ENCODE results near the gene SRRM5. TPM values are rescaled to one million over a fixed set of nuclear protein-coding genes. Genes with fewer than 3 reads are reported as not detected.
"Not testable (repeated sequence)": the region's sequence is repeated elsewhere in the genome, so short reads cannot be mapped to it uniquely, and the experiment has no call there.

The SRRM5 gene
- total RNA-seq, 1 donor from 2014 or later: 0.38 TPM

GRCh38 chr19:43589678-43590077 is 22.2 kb upstream of the SRRM5 start:
- no peak for DNase-seq (ENCODE audit: low spot score)
- intact Hi-C loops (cut with DNase I): no loop called here

DNA sequence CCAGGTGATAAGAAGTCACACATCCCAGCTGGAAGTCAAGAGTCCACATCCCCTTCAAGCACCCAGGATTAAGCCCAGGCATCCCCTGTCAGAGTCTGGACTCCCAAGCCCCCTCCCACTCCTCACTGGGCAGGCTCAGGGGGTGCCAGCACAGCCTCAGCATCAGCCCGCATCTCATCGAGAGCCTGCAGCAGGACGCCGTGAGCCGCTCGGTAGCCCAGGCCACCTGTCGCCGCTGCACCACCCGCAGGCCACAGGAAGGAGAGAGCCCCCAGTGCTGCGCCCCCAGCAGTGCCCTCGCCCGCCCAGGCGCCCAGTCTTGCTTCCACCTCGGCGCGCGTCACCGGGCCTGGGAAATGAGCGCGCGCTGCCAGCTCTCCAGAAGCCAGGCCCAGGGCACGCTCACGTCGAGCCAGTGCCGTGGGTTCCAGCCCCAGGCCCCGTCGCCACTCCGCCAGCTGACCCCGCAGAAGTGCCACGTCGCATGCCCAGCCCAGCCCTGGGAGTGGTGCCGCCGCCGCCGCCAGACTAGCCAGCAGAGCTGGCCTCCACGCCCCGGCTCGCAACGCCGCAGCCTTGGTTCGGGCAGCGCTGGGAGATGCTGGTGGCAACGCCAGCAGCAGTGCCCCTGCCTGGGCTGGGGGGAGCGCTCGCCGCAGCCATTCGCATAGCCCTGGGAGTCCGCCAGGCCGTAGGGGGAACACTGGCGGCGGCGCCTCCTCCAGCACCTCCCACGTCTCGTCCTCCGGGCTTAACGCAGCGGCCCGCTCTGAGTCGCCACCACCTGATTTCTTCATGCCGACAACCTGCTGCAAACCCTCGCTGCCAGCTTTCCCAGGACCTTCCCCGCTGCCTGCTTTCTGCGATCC is 19.8 kb upstream of the SRRM5 start:
- intact Hi-C loops (cut with DNase I): no loop called here
- no peak for DNase-seq (ENCODE audit: low spot score)

DNA sequence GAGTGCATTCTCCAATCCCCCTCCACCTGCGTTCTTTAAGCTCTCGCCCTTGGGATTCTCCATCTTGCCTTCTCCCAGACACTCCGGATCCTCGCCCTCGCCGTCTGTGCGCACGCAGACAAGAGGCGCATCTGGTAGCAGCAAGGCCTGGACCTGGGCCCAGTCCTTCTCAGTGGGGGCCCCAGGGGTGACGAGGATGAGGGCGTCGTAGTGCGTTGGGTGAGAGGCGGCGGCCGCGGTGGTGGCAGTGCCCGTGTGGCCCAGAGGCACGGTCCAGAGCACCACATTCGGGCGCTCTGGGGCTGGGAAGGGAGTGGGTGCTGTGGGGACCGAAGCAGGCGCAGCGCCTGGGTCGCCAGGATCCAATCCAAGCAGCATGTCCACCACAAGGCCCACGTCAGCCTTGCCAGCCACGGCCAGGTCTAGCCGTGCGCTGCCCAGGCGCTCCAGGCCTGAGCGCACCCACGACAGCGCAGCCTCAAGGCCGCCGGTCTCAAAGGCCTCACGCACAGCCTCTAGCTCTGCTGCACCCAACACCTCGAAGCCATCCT is 19.0 kb upstream of the SRRM5 start:
- no peak for DNase-seq (ENCODE audit: low spot score)
- intact Hi-C loops (cut with DNase I): no loop called here

DNA sequence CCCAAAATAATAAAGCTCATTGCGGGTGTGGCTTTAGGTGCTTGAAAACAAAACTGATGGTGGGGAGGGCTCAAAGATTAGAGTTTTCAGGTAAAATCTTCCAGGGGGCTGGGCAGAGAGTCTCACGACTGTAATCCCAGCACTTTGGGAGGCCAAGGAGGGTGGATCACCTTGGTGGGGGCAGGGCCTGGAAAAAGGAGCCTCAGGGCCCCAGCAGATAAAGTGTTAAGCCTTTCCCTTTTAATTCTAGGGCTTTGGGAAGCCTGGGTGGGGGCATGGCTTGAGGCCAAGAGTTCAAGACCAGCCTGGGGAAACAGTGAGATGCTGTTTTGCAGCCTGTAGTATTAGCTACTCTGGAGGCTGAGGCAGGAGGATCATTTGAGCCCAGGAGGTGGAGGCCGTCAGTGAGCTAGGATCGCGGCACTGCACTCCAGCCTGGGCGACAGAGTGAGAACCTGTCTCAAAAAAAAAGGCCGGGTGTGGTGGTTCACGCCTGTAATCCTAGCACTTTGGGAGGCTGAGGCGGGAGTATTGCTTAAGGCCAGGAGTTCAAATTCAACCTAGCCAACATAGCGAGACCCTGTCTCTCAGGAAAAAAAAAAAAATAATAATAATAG is 17.7 kb upstream of the SRRM5 start:
- intact Hi-C loops (cut with DNase I): no loop called here
- DNase-seq (ENCODE audit: low spot score): no peak

DNA sequence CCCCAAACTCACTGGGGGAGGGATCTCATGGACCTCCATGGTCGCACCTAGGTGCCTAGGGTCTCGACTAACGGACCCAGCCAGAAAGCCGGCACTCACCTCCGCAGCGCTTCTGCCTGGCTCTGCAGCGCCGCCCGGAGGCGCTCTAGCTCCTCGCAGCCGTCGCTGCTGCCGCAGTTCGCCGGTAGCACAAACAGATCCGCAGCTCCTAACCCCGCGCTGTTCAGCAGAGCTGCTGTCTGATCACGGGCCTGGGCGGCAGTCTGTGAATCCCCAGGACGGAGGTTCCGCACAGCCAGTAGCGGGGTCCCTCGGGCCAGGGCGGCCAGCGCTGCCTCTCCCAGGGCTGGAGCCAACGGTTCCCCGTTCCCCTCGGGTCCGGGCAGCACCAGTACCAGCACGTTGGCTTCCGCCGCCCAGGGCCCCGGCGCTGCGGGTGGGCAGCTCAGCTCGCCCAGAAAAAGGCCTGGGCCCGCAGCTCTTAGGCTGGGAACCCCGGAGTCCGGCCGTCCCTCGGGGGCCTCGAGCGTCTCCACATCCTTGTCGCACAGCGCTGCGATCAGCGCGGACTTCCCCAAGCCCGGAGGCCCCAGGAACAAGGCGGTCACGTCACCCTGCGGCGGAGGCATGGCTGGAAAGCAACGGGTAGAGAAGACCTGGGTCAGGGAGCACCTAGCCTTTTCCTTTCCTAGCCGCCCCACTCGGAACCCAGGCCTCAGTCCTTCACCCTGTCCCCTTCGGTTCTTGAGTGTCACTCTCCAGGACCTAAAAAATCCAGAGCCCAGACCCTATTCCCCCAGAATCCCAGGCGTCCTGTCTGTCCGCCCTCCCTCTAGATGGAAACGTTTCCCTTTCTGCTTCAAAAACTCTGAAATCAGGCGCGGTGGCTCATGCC is 16.9 kb upstream of the SRRM5 start:
- intact Hi-C loops (cut with DNase I): no loop called here
- no peak for DNase-seq (ENCODE audit: low spot score)

GRCh38 chr19:43595605-43595998 is 16.3 kb upstream of the SRRM5 start:
- no peak for DNase-seq (ENCODE audit: low spot score)
- intact Hi-C loops (cut with DNase I): no loop called here

- intact Hi-C loops (cut with DNase I): loop anchor here (1.0 to 2.0 kb wide), 4 partner anchors 21 to 73 kb away; partner anchors contain the start of genes PINLYP, XRCC1 and ZNF428
- DNase-seq (ENCODE audit: low spot score): peak; percentile 100
Measured at GRCh38 chr19:43595999-43596841, 15.7 kb upstream of the SRRM5 start, which contains the start of the genes IRGQ and ZNF576. TSS of gene IRGQ (minus strand) at chr19:43596134. CDS start at chr19:43595338, 796 bp downstream. TSS of gene ZNF576 (plus strand) at chr19:43596595. CDS start at chr19:43597109, 514 bp downstream.

GRCh38 chr19:43596842-43597461 is 14.9 kb upstream of the SRRM5 start:
- intact Hi-C loops (cut with DNase I): loop anchor here (1.0 to 2.0 kb wide), 4 partner anchors 22 to 72 kb away; partner anchors contain the start of genes PINLYP, XRCC1 and ZNF428

DNA sequence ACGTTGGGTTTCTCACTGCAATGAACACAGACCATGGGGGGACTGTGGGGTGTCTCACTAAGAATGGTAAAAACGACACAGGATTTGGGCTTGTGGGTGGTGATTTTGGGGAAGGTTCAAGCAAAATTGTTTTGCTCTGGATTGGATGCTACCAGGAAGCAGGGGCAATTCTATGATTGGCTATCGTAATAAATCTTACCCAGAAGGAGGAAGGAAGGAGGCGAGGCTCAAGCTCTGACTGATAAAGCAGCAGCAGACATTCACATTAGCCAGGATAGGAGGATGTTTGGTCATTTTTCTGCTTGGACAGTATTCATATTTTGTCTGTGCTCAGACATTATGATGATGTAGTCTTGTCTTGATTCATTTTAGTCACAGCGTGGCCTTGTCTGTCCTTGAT is 14.0 kb upstream of the SRRM5 start:
- intact Hi-C loops (cut with DNase I): loop anchor here (2.0 kb wide), 2 partner anchors 63 to 71 kb away; no protein-coding TSS in a partner anchor

More at GRCh38 chr19:43596842-43597461, 14.9 kb upstream of the SRRM5 start:
- DNase-seq (ENCODE audit: low spot score): no peak

DNA sequence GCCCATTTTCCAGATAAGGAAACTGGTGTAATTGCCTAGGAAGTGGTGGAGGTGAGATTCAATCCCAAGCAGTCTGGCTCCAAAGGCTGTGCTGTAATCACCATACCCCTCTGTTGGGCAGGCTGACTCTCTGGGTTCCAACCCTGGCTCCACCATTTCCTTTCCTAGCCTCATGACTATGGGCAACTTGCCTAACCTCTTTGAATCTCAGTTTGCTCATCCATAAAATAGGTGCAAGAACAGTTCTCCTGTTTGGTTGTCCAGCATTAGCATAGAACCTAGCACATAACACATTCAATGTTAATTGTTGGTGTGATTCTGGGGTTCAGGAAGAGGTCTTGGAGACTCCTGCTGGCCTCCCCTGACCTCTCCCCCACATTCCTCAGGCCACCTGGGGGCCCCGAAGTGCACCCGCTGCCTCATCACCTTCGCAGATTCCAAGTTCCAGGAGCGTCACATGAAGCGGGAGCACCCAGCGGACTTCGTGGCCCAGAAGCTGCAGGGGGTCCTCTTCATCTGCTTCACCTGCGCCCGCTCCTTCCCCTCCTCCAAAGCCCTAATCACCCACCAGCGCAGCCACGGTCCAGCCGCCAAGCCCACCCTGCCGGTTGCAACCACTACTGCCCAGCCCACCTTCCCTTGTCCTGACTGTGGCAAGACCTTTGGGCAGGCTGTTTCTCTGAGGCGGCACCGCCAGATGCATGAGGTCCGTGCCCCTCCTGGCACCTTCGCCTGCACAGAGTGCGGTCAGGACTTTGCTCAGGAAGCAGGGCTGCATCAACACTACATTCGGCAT is 13.2 kb upstream of the SRRM5 start:
- intact Hi-C loops (cut with DNase I): no loop called here
- DNase-seq (ENCODE audit: low spot score): no peak

More for the DNA sequence above, 14.0 kb upstream of the SRRM5 start:
- no peak for DNase-seq (ENCODE audit: low spot score)

GRCh38 chr19:43599635-43600295 is 12.1 kb upstream of the SRRM5 start:
- no peak for DNase-seq (ENCODE audit: low spot score)
- intact Hi-C loops (cut with DNase I): no loop called here

DNA sequence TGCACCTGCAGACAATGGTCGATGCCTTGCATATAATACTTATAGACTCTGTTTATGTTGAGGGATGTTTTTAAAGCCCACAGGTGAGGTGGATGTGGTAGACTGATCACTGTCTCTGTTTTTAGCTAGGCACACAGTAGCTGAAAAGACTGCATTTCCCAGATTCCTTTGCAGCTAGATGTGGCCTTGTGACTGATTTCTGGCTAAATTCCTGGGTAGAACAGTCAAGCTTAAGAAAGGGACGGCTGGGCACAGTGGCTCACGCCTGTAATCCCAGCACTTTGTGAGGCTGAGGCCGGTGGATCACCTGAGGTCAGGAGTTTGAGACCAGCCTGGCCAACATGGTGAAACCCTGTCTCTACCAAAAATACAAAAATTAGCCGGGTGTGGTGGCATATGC is 11.6 kb upstream of the SRRM5 start:
- DNase-seq (ENCODE audit: low spot score); intact Hi-C loops (cut with DNase I): not testable (repeated sequence)

- intact Hi-C loops (cut with DNase I): no loop called here
- DNase-seq (ENCODE audit: low spot score): no peak
Measured at GRCh38 chr19:43605875-43606568, 5.9 kb upstream of the SRRM5 start.

DNA sequence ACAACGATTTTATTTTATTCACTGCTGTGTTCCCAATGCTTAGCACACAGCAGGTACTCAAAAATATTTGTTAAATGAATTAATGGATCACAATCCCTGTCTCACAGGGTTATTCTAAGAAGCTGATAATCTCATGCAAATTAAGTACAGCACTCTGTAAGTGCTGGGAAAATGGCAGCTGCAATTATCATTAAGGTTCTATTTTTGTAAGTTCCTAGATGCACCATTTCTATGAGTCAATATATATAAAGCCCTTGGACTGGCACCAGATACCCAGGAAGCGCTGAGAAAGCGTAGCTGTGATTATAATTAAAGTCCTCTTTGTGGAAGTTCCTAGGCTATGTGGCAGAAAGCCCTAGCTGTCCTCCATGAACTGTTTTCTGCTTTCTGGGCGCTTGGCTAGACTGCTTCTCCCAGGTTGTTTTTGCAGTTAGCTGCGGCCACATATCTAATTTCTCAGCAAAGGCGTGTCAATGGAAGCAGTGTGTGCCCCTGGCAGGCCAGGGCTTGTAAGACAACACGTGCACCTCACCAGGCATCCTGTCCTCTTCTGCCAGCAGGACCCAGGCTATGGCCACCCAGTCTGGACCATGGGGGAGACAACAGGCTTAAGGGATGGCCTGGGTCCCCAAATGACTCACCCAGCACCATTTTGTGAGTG is 5.2 kb upstream of the SRRM5 start:
- intact Hi-C loops (cut with DNase I): no loop called here
- no peak for DNase-seq (ENCODE audit: low spot score)
